ENCODE measurements around the gene PDE1C. TPM values are rescaled to one million over a fixed set of nuclear protein-coding genes. Genes with fewer than 3 reads are reported as not detected.

Gene PDE1C
- polyA plus RNA-seq, 1 of the 3 experiments (the other 2 are of a cell fraction), result 4.6 TPM

- Histone ChIP-seq H4K20me1 (ENCODE audit: insufficient read depth) (no peaks in the 10 kb centered on the region), H3K79me2 (ENCODE audit: insufficient read depth) (no peaks in the 10 kb centered on the region), H3K27me3 (ENCODE audit: insufficient read depth) (no peaks in the 10 kb centered on the region), H3F3A (replicated peaks; ENCODE audit: insufficient read depth) (no peaks in the 10 kb centered on the region), H2AFZ (ENCODE audit: low read depth) (no peak overlapping the region), H3K9me3 (no peaks in the 10 kb centered on the region), H3K4me3 (ENCODE audit: low read depth in 2 of 2, low read length in 1 of 2) (no peak overlapping the region), H3K36me3 (replicated peaks in 1 of 2; ENCODE audit: control insufficient read depth in 1 of 2, insufficient read depth in 2 of 2, low read length in 1 of 2) (no peaks in the 10 kb centered on the region), H3K9ac (no peak overlapping the region), H3K4me2 (no peak overlapping the region), H3K9me2 (no peaks in the 10 kb centered on the region), H3K27ac (ENCODE audit: low read depth in 2 of 2, low read length in 1 of 2) (no peak overlapping the region), H3K4me1 (ENCODE audit: control insufficient read depth in 1 of 2, insufficient read depth in 2 of 2, low read depth in 1 of 2, low read length in 1 of 2) (no peaks in the 10 kb centered on the region; a peak in 1 of 4 replicates)
- CTCF ChIA-PET, result interaction anchor here (0.9 to 2.4 kb wide), 2 partner anchors 12 to 14 kb away, joined by 4 to 12 read pairs; no protein-coding TSS in a partner anchor
- POLR2A ChIA-PET, result no interaction called here
- no peak for DNase-seq
- TF ChIP-seq FOSL2 (IDR thresholded peaks at IDR 0.05; ENCODE audit: borderline replicate concordance, low read depth), result no peak
- no peak for TF ChIP-seq GATA2 (CRISPR knock-in tag; IDR thresholded peaks at IDR 0.05)
- no peak for TF ChIP-seq EZH2phosphoT487 (IDR thresholded peaks at IDR 0.05; ENCODE audit: borderline replicate concordance, low read depth)
- no peak for TF ChIP-seq TCF12 (IDR thresholded peaks at IDR 0.05)
- TF ChIP-seq YY1 (IDR thresholded peaks at IDR 0.05; ENCODE audit: low read depth), result no peak
- TF ChIP-seq EP300 (IDR thresholded peaks at IDR 0.05; ENCODE audit: borderline replicate concordance in 1 of 2, low read depth in 1 of 2, low read length in 1 of 2), result no peak
- TF ChIP-seq ELF1 (IDR thresholded peaks at IDR 0.05), result no peak
- WGBS (ENCODE audit: low lambda C conversion rate), result 13% methylated on average over 2 of the region's 2 CpGs
These were observed 275.3 kb downstream of the PDE1C start for GRCh38 chr7:31794851-31795344.

GRCh38 chr7:31791881-31792280 lies 278.3 kb downstream of the PDE1C start:
- no peak for DNase-seq
- CTCF ChIA-PET, result interaction anchor here (2.2 kb wide), 1 partner anchor 9 kb away, joined by 8 read pairs; no protein-coding TSS in a partner anchor
- 2% methylated on average over 2 of the region's 2 CpGs for WGBS (ENCODE audit: low lambda C conversion rate)

More at GRCh38 chr7:31791881-31792280, 278.3 kb downstream of the PDE1C start:
- no peaks in the 10 kb centered on the region; a peak in 1 of 4 replicates for H3K4me1 ChIP-seq (ENCODE audit: control insufficient read depth in 1 of 2, insufficient read depth in 2 of 2, low read depth in 1 of 2, low read length in 1 of 2)
- POLR2A ChIA-PET, result no interaction called here
- no peak overlapping the region for H3K27ac ChIP-seq (ENCODE audit: low read depth in 2 of 2, low read length in 1 of 2)
- H2AFZ ChIP-seq (ENCODE audit: low read depth), result no peak overlapping the region
- H3K36me3 ChIP-seq (replicated peaks in 1 of 2; ENCODE audit: control insufficient read depth in 1 of 2, insufficient read depth in 2 of 2, low read length in 1 of 2), result no peaks in the 10 kb centered on the region
- H3K79me2 ChIP-seq (ENCODE audit: insufficient read depth), result no peaks in the 10 kb centered on the region
- H3K27me3 ChIP-seq (ENCODE audit: insufficient read depth), result no peaks in the 10 kb centered on the region
- H3K4me3 ChIP-seq (ENCODE audit: low read depth in 2 of 2, low read length in 1 of 2), result no peak overlapping the region
- TF ChIP-seq TCF12 (IDR thresholded peaks at IDR 0.05) (no peak), MXI1 (IDR thresholded peaks at IDR 0.05; ENCODE audit: low read depth, low read length) (no peak), IRF3 (IDR thresholded peaks at IDR 0.05; ENCODE audit: low read depth, low read length) (no peak), PBX3 (IDR thresholded peaks at IDR 0.05) (no peak), YY1 (IDR thresholded peaks at IDR 0.05; ENCODE audit: low read depth) (no peak), EP300 (IDR thresholded peaks at IDR 0.05; ENCODE audit: borderline replicate concordance in 1 of 2, low read depth in 1 of 2, low read length in 1 of 2) (no peak), RCOR1 (IDR thresholded peaks at IDR 0.05; ENCODE audit: low read length) (no peak), NRF1 (IDR thresholded peaks at IDR 0.05; ENCODE audit: low read depth, low read length) (no peak), ZBTB33 (IDR thresholded peaks at IDR 0.05; ENCODE audit: borderline replicate concordance, low read depth) (no peak), CHD2 (IDR thresholded peaks at IDR 0.05; ENCODE audit: low read length, partially characterized antibody) (no peak), EZH2phosphoT487 (IDR thresholded peaks at IDR 0.05; ENCODE audit: borderline replicate concordance, low read depth) (no peak), FOXJ3 (CRISPR knock-in tag; IDR thresholded peaks at IDR 0.05) (no peak), FOXM1 (IDR thresholded peaks at IDR 0.05; ENCODE audit: low read depth) (no peak), GABPA (IDR thresholded peaks at IDR 0.05; ENCODE audit: low read depth) (no peak), JUND (IDR thresholded peaks at IDR 0.05) (no peak), SMC3 (IDR thresholded peaks at IDR 0.05; ENCODE audit: low read depth, low read length) (no peak), REST (IDR thresholded peaks at IDR 0.05; ENCODE audit: low read depth, low read length) (no peak)
- H4K20me1 ChIP-seq (ENCODE audit: insufficient read depth), result no peaks in the 10 kb centered on the region
- H3K9ac ChIP-seq, result no peak overlapping the region
- H3K9me2 ChIP-seq, result no peaks in the 10 kb centered on the region
- no peaks in the 10 kb centered on the region for H3F3A ChIP-seq (replicated peaks; ENCODE audit: insufficient read depth)
- H3K4me2 ChIP-seq, result no peak overlapping the region
- H3K9me3 ChIP-seq, result no peaks in the 10 kb centered on the region

All from SK-N-SH (cell line).